IPS-11a (cell line): Measurements from ENCODE around the gene GIMAP6.
"Not testable (repeated sequence)": the region's sequence is repeated elsewhere in the genome, so short reads cannot be mapped to it uniquely, and the experiment has no call there.

Experiments used
- H3K4me3 ChIP-seq: one replicate; pipeline ENCODE4 v1.5.1; 2013; ENCODE audit warnings: low read depth, low read length, control low read depth

Gene GIMAP6

DNA sequence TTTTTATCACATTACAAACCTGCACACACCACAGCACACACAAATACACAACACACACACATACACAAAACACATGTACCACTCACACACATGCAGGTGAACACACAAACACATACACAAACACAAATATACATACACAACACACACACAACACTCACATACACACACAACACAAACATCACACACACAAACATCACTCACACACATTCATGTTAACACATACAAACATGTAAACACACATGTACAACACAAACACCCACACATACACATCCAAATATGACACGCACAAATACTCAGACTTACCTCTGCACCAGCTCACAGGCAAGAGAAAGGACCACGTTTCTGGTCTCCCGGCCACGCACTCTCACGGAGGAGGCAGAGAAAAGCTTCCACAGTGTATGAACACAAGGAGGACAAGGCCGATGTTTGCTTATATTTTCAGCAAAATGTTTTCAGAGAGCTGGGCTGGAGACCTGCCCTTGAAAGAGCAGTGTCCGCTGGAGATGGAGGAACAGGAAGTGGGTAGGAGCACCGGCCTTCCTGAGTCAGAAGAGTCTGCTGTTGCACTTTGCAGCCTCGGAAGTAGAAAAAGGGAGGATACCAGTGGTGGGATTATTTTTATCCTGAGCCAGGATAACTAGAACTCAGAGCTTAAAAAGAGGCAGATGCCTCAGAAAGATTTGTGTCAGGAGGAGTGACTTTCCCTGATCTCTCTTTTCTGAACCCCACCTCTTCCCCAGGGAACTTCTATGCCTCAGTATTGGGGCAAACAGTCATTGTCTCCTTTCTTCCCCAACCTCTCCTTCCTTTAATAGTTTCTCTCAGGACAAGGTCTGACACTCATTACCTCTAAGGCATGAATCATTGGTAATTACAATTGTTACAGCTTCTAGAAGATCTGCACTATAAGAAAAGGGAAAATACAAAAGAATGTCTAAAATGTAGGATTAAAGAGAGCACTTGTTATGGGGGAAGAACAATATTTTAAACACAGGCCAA, at the start of gene GIMAP6:
Gene GIMAP6 (minus strand): TSS at position 520 of the 999 bp plus-strand sequence. CDS start 2,243 bp downstream, outside the sequence.
- no peak within 1 kb of the TSS for H3K4me3 ChIP-seq

DNA sequence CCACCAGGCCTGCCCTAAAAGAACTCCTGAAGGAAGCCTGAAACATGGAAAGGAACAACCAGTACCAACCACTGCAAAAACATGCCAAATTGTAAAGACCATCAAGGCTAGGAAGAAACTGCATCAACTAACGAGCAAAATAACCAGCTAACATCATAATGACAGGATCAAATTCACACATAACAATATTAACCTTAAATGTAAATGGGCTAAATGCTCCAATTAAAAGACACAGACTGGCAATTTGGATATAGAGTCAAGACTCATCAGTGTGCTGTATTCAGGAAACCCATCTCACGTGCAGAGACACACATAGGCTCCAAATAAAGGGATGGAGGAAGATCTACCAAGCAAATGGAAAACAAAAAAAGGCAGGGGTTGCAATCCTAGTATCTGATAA, 48.2 kb upstream of the GIMAP6 start:
- H3K4me3 ChIP-seq = not testable (repeated sequence)

DNA sequence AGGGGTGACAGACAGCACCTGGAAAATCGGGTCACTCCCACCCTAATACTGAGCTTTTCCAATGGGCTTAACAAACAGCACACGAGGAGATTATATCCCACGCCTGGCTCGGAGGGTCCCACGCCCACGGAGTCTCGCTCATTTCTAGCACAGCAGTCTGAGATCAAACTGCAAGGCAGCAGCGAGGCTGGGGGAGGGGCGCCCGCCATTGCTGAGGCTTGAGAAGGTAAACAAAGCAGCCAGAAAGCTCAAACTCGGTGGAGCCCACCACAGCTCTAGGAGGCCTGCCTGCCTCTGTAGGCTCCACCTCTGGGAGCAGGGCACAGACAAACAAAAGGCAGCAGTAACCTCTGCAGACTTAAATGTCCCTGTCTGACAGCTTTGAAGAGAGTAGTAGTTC, 46.4 kb upstream of the GIMAP6 start:
- not testable (repeated sequence) for H3K4me3 ChIP-seq

DNA sequence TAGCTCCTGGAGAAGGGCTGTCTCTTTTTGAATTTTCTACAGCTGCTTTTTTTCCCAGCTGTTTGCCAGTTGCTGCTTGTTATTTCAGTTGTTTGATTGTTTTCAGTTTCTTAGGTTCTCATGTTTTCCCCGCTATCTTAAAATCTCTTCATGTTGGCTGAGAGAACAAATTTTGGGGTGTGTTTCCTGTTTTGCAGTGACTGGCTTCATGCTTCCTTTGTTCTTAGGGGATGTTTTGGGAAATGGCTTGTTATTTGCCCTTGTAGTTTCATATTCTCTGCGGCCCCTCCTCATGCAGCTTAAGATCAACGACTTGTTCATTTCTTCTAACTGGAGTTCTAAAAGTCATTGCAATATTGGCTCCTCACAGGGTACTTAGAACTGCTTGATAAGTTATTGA, 44.7 kb upstream of the GIMAP6 start:
- H3K4me3 ChIP-seq = not testable (repeated sequence)

DNA sequence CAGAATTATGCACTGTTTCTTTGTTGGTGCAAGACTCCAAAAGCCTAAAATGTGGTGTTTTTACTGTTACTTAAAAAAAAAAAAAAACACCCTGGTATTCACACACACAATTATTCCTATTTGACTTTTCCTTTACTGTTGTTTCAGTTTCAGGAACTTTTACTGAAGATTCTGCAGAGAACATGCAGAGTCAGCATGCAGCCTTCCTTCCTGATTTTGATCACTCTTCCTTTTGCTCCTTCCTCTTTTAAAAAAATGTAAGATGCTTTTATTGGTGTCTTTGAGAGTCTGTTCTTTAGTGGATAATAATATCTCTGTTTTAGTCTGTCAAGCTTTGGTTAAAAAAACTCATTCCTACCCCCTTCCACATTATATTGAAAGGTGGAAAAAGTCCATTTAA, 44.1 kb upstream of the GIMAP6 start:
- H3K4me3 ChIP-seq = not testable (repeated sequence)

DNA sequence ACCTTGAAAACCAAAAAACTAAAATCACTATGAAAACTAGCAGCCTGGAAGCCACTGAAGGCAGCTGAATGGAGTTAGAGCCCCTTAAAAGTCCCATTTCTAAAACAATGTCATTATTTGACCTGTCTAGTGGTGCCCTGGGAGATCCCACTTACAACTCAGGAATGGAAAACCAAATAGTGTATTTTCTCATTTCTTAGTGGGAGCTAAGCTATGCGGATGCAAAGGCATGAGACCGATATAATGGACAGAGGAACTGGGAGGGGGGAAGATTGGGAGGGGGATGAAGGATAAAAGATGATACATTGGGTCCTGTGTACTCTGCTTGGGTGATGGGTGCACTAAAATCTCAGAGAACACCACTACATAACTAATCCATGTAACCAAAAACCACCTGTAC, 43.5 kb upstream of the GIMAP6 start:
- H3K4me3 ChIP-seq = no peak overlapping the region

DNA sequence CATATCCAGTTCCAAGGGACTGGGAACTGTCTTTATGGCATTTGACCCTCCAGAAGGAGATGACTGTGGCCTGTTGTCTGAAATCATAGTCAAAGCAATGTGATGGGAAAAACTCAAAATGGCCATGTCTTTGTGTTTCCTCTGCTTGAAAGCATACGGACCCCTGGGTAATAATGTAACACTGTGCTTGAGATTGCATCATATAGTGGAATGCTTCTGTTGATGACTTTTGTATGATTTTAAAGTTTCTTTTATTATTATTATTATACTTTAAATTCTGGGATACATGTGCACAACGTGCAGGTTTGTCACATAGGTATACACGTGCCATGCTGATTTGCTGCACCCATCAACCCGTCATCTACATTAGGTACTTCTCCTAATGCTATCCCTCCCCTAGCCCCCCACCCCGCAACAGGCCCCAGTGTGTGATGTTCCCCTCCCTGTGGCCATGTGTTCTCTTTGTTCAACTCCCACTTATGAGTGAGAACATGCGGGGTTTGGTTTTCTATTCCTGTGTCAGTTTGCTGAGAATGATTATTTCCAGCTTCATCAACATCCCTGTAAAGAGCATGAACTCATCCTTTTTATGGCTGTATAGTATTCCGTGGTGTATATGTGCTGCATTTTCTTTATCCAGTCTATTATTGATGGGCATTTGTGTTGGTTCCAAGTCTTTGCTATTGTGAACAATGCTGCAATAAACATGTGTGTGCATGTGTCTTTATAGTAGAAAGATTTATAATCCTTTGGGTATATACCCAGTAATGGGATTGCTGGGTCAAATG, 39.8 kb upstream of the GIMAP6 start:
- H3K4me3 ChIP-seq = not testable (repeated sequence)

DNA sequence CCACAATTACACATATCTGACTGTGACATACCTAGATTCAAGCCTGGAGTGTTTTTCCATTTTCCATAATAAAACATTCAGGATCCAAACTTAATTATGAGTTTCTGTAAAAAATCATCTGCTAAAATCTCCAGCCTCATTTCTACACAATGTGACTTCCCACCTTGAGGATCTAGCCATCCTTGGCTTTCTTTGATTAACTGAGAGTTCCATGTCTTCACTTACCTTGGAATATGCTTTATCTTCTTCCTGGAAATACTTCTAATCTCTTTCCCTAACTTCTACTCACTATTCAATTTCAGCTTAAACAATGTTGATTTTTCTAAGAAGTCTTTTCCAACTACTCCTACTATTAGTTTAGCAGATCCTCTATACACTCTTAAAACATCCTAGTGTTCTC, 36.8 kb upstream of the GIMAP6 start:
- no peak overlapping the region for H3K4me3 ChIP-seq

DNA sequence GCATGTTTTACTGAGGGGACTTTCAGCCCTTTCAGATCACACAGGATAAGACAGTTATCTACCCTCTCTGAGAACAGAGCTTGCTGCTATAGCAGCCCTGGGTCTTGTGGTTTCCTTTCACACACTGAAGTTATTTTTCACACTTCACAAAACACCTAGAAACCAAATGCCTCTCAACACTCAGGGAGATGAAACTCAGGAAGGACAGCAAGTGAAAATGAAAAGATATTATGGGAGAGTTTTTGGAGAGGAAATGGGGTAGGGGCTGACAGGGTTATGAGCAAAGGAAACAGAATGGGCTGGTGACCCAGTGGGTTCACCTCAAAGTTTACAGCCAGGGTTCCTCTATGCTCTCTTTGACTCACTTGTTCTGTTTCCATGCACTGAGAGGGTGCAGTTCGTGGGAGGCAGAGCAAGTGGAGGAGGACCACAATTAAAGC, 36.3 kb upstream of the GIMAP6 start:
- H3K4me3 ChIP-seq = no peak overlapping the region

DNA sequence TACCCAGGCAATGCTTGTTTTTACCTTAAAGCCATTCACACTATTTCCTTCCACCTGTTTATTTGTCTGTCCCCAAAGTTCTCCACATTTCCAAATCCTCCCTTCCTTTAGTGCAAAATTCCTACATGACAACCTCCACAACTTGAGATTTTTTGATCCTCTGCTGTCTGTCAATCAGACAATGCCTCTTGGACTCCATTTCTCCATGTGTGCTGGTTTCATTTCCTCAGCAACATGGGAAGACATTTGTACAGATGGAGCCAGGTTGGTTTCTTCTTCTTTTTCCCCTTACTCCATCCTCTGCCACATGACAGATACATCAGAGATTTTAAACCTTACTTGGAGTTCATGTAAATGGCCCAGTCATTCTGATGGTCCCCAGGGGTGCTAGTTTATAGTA, 34.2 kb upstream of the GIMAP6 start:
- H3K4me3 ChIP-seq = no peak overlapping the region

DNA sequence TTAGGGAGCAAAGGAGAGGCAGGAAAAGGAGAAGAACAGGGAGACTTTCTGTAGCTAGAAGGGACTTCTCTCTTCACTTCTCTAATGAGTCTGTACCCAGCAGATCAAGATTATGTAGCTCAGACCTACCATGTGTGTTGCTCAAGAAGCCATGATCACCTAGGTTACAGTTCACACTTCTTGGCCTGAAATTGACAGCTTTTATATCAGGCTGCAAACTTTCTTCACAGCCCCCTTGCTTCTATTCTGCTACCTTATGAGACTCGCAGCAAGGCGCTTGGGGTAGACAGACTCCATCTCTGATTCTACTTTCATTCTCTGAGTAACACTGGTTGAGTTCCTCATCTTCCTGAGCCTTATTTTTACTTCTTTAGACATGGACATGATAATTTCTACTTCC, 33.7 kb upstream of the GIMAP6 start:
- no peak overlapping the region for H3K4me3 ChIP-seq

DNA sequence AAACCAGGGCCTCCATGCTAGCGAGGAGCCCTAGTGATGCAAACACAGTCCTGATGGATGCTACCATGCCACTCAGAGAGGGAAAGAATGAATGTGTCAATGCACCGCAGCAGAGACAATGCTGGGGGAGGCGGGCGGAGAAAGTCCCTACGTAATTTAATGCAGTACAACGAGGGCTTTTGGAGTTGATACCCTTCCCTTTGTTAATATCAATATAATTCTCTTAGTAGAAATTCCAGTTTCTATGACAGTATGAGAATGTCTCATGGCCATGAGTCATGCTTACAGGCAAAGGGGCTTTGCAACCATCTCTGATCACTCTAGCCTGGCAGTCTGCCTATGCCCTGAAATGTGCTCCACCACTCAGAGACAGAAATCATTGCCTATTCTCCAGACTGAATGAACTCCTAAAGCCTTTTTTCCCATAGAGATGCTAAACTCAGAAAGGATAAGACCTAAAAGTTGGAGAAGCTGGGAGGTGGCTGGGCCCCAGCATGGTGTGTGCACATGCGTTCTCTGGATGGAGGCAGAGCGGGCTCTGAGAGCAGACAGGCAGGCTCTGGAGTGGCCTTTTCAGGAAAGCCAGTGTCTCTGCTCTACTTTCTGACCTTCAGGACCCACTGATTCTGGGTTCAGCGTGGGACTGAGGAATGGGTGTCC, 33.0 kb upstream of the GIMAP6 start:
- no peak overlapping the region for H3K4me3 ChIP-seq

DNA sequence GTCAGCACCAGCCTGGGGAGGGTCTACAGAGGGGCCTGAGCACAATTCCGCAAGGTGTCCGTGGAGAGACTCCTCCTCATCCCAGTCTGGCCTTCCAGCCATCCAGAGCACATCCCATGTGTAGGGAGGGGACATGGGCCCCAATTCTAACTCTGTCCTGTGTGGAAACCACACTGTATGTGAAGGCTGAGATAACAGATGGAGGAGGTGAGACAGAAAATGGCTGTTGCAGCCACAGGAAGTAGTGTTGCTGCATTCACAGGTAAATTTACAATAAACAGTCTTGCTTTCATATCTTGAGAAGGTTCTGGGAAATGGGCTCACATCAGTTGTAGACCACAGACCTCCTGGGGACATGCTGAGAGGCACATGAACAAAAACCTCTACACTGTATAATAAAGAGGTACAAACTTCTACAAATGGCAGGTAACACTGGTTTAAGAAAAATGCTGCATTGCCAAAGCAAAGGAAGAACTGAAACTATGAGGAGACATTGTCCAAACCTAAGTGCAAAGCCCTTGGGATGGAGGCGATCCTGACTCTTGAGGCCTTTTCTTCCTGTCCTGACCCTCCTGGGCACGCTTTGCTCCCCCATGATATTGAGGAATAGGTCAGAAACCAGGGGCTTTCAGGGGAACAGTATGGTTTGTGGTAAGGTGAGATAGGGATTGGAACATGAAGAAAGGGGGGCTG, 31.8 kb upstream of the GIMAP6 start:
- no peak overlapping the region for H3K4me3 ChIP-seq

DNA sequence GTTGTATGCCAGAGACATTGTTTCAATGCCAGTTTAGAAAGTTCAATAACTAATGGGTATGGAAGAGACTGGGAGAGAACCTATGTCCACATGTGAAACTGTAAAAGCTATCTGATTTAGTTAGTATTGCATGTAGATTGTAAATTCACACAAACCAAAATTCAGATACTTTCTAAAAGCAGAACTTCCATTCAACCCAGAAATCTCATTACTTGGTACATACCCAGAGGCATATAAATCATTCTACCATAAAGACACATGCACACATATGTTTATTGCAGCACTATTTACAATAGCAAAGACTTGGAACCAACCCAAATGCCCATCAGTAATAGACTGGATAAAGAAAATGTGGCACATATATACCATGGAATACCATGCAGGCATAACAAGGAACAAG, 30.6 kb upstream of the GIMAP6 start:
- not testable (repeated sequence) for H3K4me3 ChIP-seq

DNA sequence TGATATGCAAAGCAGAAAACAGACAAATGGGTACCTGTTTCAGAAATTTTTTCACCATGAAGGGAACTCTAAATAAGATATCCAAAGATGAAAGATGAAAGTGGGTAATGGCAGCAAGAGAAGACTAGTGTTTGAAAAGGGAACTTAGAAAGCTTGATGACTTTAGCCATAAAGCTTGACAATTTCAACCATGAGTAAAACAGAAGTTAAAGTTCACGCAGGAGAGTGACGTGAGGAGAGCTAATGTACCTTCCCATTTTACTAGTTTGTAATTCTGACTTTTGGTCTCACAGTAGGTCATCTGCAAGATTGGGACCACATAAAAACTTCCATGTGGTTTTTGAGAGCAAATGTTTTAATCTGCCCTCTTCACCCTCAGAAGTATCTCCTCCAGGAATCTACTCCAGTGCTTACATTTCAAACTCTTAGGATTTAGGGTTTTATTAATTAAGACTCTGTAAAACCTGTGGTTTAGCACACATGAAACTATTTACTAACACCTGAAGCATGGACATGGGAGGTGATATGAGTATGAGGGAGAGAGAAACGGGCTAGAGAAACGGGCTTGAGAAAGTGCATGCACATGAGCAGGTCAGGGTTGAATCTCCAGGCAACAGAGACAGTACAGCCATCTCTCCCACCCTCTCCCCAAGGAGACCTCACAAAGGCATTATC, 28.9 kb upstream of the GIMAP6 start:
- no peak overlapping the region for H3K4me3 ChIP-seq

DNA sequence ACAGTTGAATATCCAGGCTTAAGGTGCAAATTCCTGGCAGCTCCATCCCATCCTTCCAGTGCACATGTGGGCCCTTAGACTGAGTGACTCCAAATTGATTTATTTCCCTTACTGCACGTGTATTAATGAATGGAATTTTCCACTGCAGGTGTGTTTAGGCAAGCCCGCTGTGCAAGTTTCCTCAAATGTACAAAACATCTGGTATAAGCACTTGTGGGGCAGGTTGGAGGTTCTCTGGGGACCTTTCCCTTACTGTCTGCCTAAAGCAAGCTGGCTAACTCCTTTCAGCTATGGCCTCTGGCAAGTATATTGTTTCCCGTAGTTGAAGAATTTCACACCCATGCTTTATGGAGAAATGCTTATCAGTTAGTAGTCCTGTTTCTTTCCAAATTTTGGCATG, 25.3 kb upstream of the GIMAP6 start:
- no peak overlapping the region for H3K4me3 ChIP-seq

DNA sequence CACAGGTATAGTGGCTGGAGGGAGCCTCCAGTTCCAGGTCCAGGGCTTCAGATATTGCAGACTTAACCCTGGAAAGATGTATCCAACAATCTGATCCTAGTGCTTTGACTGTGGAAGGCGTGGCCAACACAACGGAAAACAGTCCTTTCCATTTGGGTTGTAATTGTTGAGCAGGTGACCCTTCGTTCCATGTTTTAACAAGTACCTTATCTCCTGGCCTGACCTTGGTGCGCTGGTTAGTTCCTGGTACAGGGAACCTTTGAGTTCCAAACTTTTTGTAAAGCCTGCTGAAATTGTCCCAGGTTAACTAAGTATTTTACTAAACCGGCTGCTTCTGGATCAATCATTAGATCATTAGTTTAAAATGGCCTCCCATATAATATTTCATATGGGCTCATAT, 23.9 kb upstream of the GIMAP6 start:
- no peak overlapping the region for H3K4me3 ChIP-seq

DNA sequence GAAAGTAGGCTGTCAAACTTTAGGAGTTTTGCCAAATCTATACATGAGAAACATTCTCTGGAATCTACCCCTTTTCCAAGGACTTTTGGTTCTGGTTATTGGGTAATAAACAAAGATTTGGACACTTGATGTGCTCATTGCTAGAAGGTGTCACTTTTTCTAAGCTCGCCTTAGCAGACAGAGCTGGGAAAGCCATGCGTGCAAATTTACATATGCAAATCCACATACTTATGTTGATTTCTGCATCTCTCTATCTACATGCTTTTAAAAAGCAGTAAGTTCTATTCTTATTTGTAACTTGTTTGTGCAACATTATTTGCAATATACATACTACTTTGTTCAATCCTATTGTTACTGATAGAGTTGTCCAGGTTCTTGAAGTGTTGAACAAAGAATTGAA, 22.5 kb upstream of the GIMAP6 start:
- no peak overlapping the region for H3K4me3 ChIP-seq

DNA sequence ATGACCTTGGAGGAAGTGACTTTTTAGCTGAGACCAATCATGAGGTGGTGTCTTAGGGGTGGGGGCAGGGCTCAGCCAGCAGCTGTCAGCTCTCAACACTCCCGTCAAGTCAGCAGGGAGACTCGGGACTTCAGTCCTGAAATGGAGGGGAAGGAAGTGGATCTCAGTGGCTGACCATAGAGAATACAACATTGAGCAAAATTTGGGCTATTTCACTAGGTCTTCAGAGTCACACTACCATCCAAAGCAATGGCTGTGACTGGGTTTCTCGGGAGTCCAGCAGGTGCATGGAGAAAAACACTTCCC, 16.8 kb upstream of the GIMAP6 start:
- no peak overlapping the region for H3K4me3 ChIP-seq

DNA sequence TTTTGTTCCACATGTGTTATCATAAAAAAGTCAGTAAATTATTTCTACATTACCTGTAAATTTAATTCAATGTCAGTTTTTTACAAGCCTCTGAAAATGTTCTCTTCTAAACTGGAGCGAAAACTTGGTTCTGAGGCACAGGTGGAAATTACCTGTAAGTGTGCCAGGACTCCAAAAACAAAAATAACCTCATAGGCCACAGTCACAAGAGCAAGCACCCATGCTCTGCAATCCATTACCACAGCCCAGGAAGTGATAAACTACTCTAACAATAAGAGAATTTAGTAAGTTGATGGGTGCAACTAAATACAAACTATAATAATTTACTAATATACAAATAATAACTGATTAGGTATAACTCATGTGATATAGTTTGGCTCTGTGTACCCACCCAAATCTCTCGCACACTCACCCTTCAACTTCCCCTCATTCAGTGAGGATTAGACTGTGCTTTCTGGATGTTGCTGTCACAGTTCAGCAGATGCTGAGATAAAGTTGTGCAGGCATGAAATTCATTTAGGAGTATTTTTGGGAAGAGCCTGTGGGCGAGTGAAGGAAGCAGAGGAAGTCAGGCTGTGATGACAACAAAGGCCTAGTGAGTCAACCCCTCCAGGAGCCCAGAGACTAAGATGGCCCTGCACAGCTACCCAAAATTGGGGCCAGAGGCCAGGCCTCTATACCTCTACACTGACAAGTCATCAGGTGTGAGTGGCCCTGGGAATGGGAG, 16.3 kb upstream of the GIMAP6 start:
- H3K4me3 ChIP-seq = no peak overlapping the region
